NCI-H1436 (cell line): ENCODE measurements around the gene HIKESHI.
"Not testable (repeated sequence)": the region's sequence is repeated elsewhere in the genome, so short reads cannot be mapped to it uniquely, and the experiment has no call there.

Source experiments
- DNase-seq: peaks from one replicate; lab custom pipeline; 2025; lab: John Stamatoyannopoulos, UW

HIKESHI gene

DNA sequence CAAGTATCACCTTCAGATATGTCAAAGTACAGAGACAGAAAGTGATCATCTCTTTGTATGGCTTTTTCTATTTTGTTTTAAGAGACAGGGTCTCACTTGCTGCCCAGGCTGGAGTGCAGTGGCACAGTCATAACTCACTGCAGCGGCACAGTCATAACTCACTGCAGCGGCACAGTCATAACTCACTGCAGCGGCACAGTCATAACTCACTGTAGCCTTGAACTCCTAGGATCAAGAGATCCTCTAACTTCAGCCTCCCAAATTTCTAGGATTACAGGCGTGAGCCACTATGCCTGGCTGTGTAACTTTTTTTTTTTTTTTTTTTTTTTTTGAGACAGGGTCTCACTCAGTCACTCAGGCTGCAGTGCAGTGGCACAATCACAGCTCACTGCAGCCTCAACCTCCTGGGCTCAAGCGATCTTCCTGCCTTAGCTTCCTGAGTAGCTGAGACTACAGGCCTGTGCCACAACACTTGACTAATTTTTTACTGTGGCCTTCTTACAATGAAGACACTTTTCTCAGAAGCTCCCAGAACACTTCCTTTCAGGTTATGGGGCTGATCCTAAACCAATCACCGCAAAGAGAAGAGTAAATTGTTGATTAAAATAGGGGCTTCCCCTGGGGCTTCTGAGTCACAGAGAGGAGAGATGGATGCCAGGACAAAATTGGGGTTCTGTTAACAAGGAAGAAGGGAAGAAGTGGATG is 9.0 kb upstream of the HIKESHI start:
- no peak for DNase-seq

- DNase-seq = no peak
Observed at GRCh38 chr11:86294026-86294425, 8.0 kb upstream of the HIKESHI start.

DNA sequence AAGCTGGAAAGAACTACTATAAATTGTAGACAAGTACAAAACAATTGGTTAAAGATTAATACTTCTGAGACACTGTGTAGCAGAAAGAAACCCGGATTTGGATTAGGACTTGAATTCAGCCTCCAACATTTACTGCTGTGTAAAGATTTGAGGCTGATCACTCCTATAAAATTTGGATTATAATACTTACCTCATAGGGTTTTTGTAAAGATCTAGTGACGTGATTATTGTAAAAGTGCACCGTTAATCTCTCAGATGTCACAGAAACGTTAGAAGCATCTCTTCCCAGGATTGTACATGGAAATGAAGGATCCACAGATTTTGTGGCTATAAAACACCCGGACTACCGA is 323 bp upstream of the HIKESHI start:
- no peak for DNase-seq

DNA sequence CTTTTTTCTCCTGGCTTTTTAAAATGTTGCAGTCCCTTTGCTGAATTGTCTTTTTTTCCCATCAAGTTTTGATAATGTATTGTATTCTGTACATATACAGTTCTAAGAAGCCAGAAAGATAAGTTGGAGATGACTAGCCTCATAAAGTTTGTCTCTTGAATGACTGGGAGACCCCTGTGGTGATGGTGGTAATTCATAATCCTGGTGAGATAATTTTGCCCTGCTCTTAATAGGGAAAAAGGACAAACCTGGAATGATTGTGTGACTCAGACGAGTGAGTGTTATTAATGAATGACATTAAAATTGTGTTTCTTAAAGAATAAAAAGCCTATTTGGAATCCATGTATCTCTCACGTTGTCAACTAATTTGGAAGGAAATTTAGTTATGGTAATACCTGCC is 1.2 kb downstream of the HIKESHI start:
- no peak for DNase-seq

DNA sequence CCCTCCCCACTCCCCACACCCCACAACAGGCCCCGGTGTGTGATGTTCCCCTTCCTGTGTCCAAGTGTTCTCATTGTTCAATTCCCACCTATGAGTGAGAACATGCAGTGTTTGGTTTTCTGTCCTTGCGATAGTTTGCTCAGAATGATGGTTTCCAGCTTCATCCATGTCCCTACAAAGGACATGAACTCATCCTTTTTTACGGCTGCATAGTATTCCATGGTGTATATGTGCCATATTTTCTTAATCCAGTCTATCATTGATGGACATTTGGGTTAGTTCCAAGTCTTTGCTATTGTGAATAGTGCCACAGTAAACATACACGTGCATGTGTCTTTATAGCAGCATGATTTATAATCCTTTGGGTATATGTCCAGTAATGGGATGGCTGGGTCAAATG is 6.7 kb downstream of the HIKESHI start:
- not testable (repeated sequence) for DNase-seq

DNA sequence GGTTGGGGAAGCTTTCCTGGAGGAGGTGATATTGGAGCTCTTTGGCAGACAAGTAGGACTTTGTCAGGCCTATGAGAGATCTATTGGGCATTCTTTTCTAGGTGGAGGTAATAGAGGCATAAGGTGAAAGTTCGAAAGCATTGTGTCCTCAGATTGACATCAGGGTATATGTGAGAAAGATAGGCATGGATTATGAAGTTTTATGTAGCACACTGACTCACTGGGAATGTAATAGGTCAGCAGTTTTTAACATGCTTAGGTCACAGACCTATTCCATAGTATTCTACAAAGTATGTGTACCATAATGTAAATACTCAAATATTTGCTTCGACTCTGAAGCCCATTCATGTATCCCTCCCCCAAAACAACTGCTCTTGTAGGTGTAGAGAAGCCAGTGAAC is 11.8 kb downstream of the HIKESHI start:
- DNase-seq = no peak

GRCh38 chr11:86314636-86315035 is 12.6 kb downstream of the HIKESHI start:
- no peak for DNase-seq

DNA sequence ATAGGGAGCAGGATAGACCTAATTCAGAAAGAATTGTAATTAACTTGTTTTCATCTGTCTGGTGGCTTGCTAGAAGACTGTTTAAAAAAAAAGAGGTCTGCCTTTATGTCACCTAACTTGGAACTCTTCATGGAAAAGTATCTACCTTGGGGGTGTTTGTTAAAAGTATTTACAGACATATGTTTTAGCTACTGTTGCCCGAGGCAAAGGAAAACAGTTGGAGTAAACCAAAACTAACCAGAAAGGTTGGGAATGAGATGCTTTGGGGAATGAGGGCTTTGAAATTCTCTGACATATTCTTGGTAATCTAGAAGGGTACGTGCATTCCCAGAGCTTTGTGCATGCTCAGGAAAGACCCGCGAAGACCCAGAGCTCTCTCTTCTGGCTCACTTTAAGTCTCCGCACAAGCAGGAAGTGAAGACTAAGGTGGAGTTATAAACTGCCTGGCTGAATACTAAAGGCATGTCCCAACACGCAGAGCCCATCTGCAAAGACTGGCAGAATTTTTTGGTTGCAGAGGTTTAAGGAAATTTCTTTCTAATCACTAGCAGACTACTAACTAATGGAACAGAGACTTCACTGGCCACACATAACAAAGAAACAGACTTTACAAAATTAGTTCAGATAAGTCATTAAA is 33.2 kb downstream of the HIKESHI start:
- DNase-seq = no peak

- no peak for DNase-seq
Observed at GRCh38 chr11:86337227-86337626, 35.2 kb downstream of the HIKESHI start.

- no peak for DNase-seq
Observed at GRCh38 chr11:86341382-86341781, 39.3 kb downstream of the HIKESHI start.

GRCh38 chr11:86346513-86346912 is 44.5 kb downstream of the HIKESHI start:
- no peak for DNase-seq

GRCh38 chr11:86355256-86355655 is 53.2 kb downstream of the HIKESHI start:
- no peak for DNase-seq

GRCh38 chr11:86357412-86357811 is 55.4 kb downstream of the HIKESHI start:
- DNase-seq = not testable (repeated sequence)

GRCh38 chr11:86358720-86359119 is 56.7 kb downstream of the HIKESHI start:
- no peak for DNase-seq

- DNase-seq = no peak
Observed at GRCh38 chr11:86360775-86361395, 58.8 kb downstream of the HIKESHI start.

- no peak for DNase-seq
Observed at GRCh38 chr11:86363424-86363823, 61.4 kb downstream of the HIKESHI start.

GRCh38 chr11:86365546-86365945 is 63.5 kb downstream of the HIKESHI start:
- no peak for DNase-seq

DNA sequence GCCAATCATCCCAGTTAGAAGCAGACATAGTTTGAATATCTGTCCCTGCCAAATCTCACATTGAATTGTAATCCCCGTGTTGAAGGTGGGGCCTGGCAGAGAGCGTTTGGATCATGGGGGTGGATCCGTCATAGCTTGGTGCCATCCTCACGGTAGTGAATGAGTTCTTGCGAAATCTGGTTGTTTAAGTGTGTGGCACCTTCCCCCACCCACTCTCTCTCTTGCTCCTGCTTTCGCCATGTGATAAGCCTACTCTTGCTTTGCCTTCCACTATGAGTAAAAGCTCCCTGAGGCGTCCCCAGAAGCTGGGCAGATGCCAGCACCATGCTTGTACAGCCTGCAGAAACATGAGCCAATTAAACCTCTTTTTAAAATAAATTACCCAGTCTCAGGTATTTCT is 67.6 kb downstream of the HIKESHI start:
- no peak for DNase-seq

- no peak for DNase-seq
Observed at GRCh38 chr11:86370171-86370570, 68.1 kb downstream of the HIKESHI start.

- DNase-seq = no peak
Observed at GRCh38 chr11:86370922-86371594, 69.0 kb downstream of the HIKESHI start.

DNA sequence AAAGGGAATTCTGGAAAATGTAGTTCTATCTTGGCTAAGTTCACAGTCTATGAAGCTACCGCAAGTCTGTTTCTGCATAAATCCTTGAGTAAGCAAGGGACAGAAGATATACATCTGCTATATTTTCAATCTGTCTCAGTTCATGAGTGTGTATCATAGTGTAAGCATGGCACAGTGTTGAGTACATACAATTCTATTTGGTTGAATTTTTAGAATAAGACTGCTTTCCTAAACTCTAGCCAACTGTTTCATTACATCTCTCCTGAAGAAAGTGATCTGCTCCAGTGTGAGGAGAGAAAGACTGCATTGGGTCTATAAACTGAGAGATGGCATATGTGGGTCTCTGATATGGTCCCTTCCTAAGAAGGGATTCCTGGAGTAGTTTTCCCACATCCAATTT is 70.0 kb downstream of the HIKESHI start:
- DNase-seq = no peak

DNA sequence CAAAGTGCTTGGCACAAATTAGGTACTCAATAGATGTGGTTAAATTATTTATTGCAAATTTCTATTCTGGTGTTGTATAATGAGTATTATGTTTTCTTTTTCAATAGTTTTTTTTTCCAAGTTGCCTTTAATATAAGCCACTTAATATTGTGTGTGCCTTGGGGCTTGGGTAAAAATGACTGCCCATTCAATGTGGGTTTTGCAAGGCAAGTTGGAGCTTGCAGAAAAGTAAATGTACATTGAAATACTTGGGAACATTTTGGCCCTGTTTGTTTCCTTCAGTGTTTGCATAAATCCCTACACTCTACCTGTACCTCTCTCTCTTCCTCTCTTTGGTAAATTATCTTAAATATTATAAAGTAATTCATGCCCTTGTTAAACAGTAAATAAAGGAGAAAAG is 70.5 kb downstream of the HIKESHI start:
- no peak for DNase-seq

GRCh38 chr11:86374069-86374468 is 72.0 kb downstream of the HIKESHI start:
- no peak for DNase-seq
